SJCRH30 (cell line): Measurements from ENCODE around the gene FAAP24. TPM values are rescaled to one million over a fixed set of nuclear protein-coding genes. Genes with fewer than 3 reads are reported as not detected.
"Not testable (repeated sequence)": the region's sequence is repeated elsewhere in the genome, so short reads cannot be mapped to it uniquely, and the experiment has no call there.

Experiments used
- DNase-seq, 2 experiments: peaks; one replicate each; pipeline ENCODE4 v3.0.0-alpha.2; 2015 to 2020
- H3K27ac ChIP-seq: fragments of 250-450 bp; sonication (Bioruptor Pico); 2 replicates; pipeline ENCODE4 v1.5.1; 2020; ENCODE audit warnings: mild to moderate bottlenecking, moderate library complexity
- H3K27me3 ChIP-seq: fragments of 250-450 bp; sonication (Bioruptor Pico); 2 replicates; pipeline ENCODE4 v1.5.1; 2020; ENCODE audit warnings: mild to moderate bottlenecking, moderate library complexity
- H3K36me3 ChIP-seq: fragments of 250-450 bp; sonication (Bioruptor Pico); 2 replicates; pipeline ENCODE4 v1.5.1; 2020; ENCODE audit warnings: mild to moderate bottlenecking, moderate library complexity
- H3K4me1 ChIP-seq: fragments of 250-450 bp; sonication (Bioruptor Pico); 2 replicates; pipeline ENCODE4 v1.5.1; 2020; ENCODE audit warnings: mild to moderate bottlenecking, moderate library complexity
- H3K4me3 ChIP-seq: fragments of 250-450 bp; sonication (Bioruptor Pico); 2 replicates; pipeline ENCODE4 v1.5.1; 2020; ENCODE audit warnings: mild to moderate bottlenecking, moderate library complexity
- H3K9me3 ChIP-seq: fragments of 250-450 bp; sonication (Bioruptor Pico); replicated peaks from 2 replicates; pipeline ENCODE4 v1.5.1; 2020; ENCODE audit warnings: mild to moderate bottlenecking, moderate library complexity
- total RNA-seq: library from RNA; depleted of rRNA; stranded (reverse); fragments of >200 nt; shearing (Covaris generic); gene quantifications from 2 replicates; pipeline ENCODE4 v1.2.3, GENCODE V29; 2014; rRNA removed

FAAP24 gene
- total RNA-seq, 1 experiment from 2014 or later: 6.6 TPM

DNA sequence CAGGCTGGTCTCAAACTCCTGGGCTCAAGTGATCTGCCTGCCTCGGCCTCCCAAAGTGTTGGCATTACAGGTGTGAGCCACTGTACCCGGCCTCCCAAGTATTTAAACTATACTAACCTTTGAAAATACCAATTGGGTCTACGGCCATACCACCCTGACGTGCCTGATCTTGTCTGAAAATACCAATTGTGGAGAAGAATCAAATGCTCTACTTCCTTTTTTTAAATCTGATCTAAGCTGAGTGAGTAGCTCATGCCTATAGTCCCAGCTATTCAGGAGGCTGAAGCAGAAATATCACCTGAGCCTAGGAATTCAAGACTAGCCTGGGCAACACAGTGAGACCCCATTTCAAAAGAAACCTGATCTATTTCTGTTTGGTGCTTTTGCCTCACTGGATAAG is 38.8 kb downstream of the FAAP24 start:
- H3K4me1 ChIP-seq, H3K27ac ChIP-seq, H3K36me3 ChIP-seq, H3K27me3 ChIP-seq, DNase-seq, H3K4me3 ChIP-seq, H3K9me3 ChIP-seq: not testable (repeated sequence)

DNA sequence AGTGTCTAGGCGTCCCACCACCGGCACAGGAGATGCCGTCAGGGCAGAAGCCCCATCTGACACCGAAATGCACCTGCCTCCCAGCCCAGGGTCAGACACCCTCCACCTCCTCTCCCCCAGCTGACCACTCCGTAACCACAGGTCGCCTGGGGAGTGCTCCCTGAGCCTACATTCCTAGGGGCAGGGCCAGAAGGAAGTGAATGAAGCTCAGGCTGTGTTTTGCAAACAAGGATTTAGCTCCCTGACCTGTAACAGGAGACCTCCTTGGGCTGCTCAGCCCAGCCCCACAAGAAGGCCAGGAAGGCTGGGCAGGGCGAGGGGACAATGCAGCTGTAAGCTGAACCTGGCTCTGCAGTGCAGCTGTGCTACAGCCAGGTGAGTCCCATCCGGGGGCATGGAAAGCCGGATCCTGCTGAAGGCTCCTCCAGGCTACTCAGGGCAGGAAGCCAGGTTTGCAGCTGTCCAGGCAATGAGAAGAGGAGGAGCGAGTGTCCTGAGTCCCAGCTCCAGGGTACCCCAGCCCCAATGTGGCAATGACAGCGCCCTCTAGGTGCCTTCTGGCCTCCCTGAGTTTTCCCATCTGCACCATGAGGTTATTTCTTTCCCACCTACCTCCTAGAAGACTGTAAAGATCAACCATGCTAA is 50.6 kb downstream of the FAAP24 start:
- peak; percentile 14 to 40 for DNase-seq
- Histone ChIP-seq H3K27ac (no peak overlapping the region), H3K9me3 (peaks cover 3% of the 10 kb centered on the region), H3K27me3 (no peaks in the 10 kb centered on the region), H3K4me1 (no peaks in the 10 kb centered on the region), H3K36me3 (no peaks in the 10 kb centered on the region), H3K4me3 (no peak overlapping the region)

DNA sequence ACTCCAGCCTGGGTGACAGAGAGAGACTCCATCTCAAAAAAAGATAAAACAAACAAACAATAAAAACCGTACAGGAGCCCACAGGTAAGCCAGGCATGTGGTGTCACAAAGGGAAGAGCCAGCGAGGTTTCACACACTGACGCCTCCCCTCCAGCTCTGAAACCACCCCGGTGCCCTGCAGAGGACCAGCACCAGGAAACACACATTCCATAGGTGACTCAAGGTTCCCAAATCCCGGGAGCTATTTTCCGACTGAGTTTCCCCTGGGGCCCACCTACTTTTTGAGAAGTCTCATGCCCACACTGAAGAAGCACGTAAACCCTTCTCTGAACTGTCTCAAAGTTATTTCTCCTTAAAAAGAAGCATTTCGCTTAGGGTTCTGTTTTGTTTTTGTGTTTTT is 52.4 kb downstream of the FAAP24 start:
- no peaks in the 10 kb centered on the region for H3K36me3 ChIP-seq
- no peaks in the 10 kb centered on the region for H3K27me3 ChIP-seq
- no peak overlapping the region for H3K4me3 ChIP-seq
- no peak for DNase-seq
- no peak overlapping the region for H3K27ac ChIP-seq
- no peaks in the 10 kb centered on the region for H3K4me1 ChIP-seq
- peaks cover 7% of the 10 kb centered on the region for H3K9me3 ChIP-seq

DNA sequence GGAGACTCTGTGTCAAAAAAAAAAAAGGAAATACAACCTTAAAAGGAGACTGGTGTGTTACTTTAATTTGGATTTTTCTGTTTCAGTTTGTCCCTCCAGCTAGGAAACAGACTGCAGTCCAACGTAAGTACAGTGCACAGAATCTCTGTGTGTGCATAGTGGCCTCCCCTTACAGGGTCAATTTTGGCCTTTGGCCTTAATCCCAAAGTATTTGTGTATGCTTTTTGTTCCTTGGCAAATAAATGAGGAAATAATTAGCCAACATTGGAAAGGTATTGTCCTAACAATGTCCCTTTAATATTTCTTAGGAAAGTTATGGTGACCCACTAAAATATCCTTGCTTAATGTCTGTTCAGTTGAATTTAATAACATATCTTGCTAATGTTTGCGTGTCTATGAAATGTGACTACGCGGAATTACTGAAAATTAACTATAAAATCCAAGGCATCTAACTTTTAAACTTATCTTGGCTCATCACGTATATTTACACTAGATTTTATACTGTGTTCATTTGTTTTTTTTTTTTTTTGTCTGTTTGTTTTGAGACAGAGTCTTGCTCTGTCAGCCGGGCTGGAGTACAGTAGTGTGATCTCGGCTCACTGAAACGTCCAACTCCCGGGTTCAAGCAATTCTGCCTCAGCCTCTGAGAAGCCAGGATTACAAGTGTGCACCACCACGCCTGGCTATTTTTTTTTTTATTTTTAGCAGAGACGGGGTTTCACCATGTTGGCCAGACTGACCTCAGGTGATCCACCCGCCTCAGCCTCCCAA is 53.6 kb downstream of the FAAP24 start:
- not testable (repeated sequence) for H3K36me3 ChIP-seq, H3K27ac ChIP-seq, H3K4me1 ChIP-seq, H3K9me3 ChIP-seq, DNase-seq, H3K27me3 ChIP-seq, H3K4me3 ChIP-seq

DNA sequence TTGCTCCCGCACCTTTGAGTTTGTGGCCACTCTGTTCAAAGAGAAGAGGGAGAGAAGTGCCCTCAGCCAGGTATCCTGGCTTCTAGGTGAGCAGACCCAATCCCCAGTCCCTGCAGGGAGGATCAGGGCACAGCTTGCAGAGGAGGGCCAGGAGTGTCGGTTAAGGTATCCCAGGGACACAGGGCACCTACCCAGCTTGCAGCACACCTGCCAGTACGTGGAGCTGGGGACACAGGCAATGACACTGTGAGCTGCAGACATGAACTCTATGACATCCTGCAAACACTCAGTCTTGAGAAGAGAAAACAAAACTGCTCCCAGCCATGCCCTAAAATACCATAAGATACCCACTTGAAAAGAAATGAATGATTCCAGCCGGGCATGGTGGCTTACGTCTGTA is 54.6 kb downstream of the FAAP24 start:
- H3K27me3 ChIP-seq, H3K36me3 ChIP-seq, H3K27ac ChIP-seq, H3K4me1 ChIP-seq, H3K9me3 ChIP-seq, H3K4me3 ChIP-seq, DNase-seq: not testable (repeated sequence)

Other genes starting within 250 kb of the FAAP24 start
- gene SLC7A9, start 102.5 kb upstream of the FAAP24 start, total RNA-seq: not detected in 2 replicates
- 19.8 and 21.3 TPM in 2 replicates for gene CEP89, start 284 bp upstream of the FAAP24 start, total RNA-seq
- gene RHPN2, start 92.6 kb downstream of the FAAP24 start, total RNA-seq: 12.6 and 12.7 TPM in 2 replicates
- 12.6 and 12.7 TPM in 2 replicates for gene GPATCH1, start 108.9 kb downstream of the FAAP24 start, total RNA-seq
- not detected in 2 replicates for gene WDR88, start 159.9 kb downstream of the FAAP24 start, total RNA-seq
- 32.0 and 33.4 TPM in 2 replicates for gene LRP3, start 222.1 kb downstream of the FAAP24 start, total RNA-seq